CD14-positive monocyte (primary cell): ENCODE measurements around the gene TMEM95. TPM values are rescaled to one million over a fixed set of nuclear protein-coding genes. Genes with fewer than 3 reads are reported as not detected.

Experiments
- DNase-seq, 3 donors: peaks; one replicate each; pipeline ENCODE4 v3.0.0-alpha.2; 2011 to 2022
- H2AFZ ChIP-seq: 2 replicates; pipeline ENCODE4 v1.6.0; 2012; ENCODE audit warnings: mild to moderate bottlenecking, low read depth, low read length, inconsistent platforms; ENCODE audit not compliant: insufficient read depth, poor library complexity, severe bottlenecking
- H3K27ac ChIP-seq, 2 donors: 1 replicate in 1 of 2; 2 replicates in 1 of 2; pipeline ENCODE4 v1.5.1; 2012 to 2013; ENCODE audit warnings: low read length in 2 of 2, control low read depth in 1 of 2, inconsistent platforms in 1 of 2, low read depth in 1 of 2, mild to moderate bottlenecking in 1 of 2
- H3K27me3 ChIP-seq, 2 donors: one replicate each; pipeline versions ENCODE4 v1.6.0 to v1.6.1; 2011 to 2013; ENCODE audit warnings: low read length in 2 of 2; ENCODE audit not compliant: control insufficient read depth in 2 of 2, insufficient read depth in 2 of 2
- H3K36me3 ChIP-seq, 2 donors: replicated peaks in 1 of 2; 1 replicate in 1 of 2; 2 replicates in 1 of 2; pipeline versions ENCODE4 v1.5.1 to v1.6.1; 2012 to 2013; ENCODE audit warnings: low read length in 2 of 2, control low read depth in 1 of 2, inconsistent platforms in 1 of 2, mild to moderate bottlenecking in 1 of 2; ENCODE audit not compliant: insufficient read depth in 2 of 2, control insufficient read depth in 1 of 2
- H3K4me1 ChIP-seq, 2 donors: 1 replicate in 1 of 2; 2 replicates in 1 of 2; pipeline versions ENCODE4 v1.5.1 to v1.6.1; 2012 to 2013; ENCODE audit warnings: low read length in 2 of 2, control low read depth in 1 of 2, inconsistent platforms in 1 of 2, mild to moderate bottlenecking in 1 of 2, moderate library complexity in 1 of 2; ENCODE audit not compliant: insufficient read depth in 2 of 2, control insufficient read depth in 1 of 2
- H3K4me2 ChIP-seq: replicated peaks from 2 replicates; pipeline ENCODE3; 2012; ENCODE audit warnings: low read length, moderate library complexity, mild to moderate bottlenecking; ENCODE audit not compliant: poor library complexity, severe bottlenecking; ENCODE audit errors: extremely low read depth
- H3K4me3 ChIP-seq, 3 experiments: fragments of 200-600 bp in 1 of 3; sonication (generic) in 1 of 3; replicated peaks in 1 of 3; 1 replicate in 2 of 3; 2 replicates in 1 of 3; pipeline ENCODE4 v1.5.1; 2011 to 2013; ENCODE audit warnings: low read length in 3 of 3, mild to moderate bottlenecking in 3 of 3, control low read depth in 2 of 3, low read depth in 2 of 3, inconsistent platforms in 1 of 3, moderate library complexity in 1 of 3
- H3K79me2 ChIP-seq: 2 replicates; pipeline ENCODE4 v1.6.0; 2012; ENCODE audit warnings: mild to moderate bottlenecking, control low read depth, inconsistent platforms, low read length, moderate library complexity; ENCODE audit not compliant: insufficient read depth
- H3K9ac ChIP-seq: 2 replicates; pipeline ENCODE4 v1.6.0; 2017; ENCODE audit warnings: low read length, mild to moderate bottlenecking; ENCODE audit not compliant: insufficient read depth, poor library complexity, severe bottlenecking
- H3K9me3 ChIP-seq, 2 donors: replicated peaks in 1 of 2; 1 replicate in 1 of 2; 2 replicates in 1 of 2; pipeline versions ENCODE4 v1.5.1 to v1.6.1; 2012 to 2013; ENCODE audit warnings: low read length in 2 of 2, control low read depth in 1 of 2; ENCODE audit not compliant: control insufficient read depth in 1 of 2, insufficient read depth in 1 of 2
- H4K20me1 ChIP-seq: 2 replicates; pipeline ENCODE4 v1.6.0; 2012; ENCODE audit warnings: mild to moderate bottlenecking, low read length, control low read depth, moderate library complexity; ENCODE audit not compliant: insufficient read depth
- H3K27ac Mint-ChIP-seq, 7 donors: one replicate each; pipeline ENCODE4 v1.8.0; 2020; ENCODE audit warnings: mild to moderate bottlenecking in 7 of 7, mixed read lengths in 7 of 7, moderate library complexity in 6 of 7, inconsistent platforms in 2 of 7
- H3K27me3 Mint-ChIP-seq, 3 donors: one replicate each; pipeline ENCODE4 v1.8.0; 2021 to 2022; ENCODE audit warnings: low read depth in 3 of 3, mild to moderate bottlenecking in 3 of 3, mixed read lengths in 3 of 3, moderate library complexity in 3 of 3, inconsistent platforms in 1 of 3
- H3K36me3 Mint-ChIP-seq, 2 donors: one replicate each; pipeline ENCODE4 v1.8.0; 2020; ENCODE audit warnings: mixed read lengths in 2 of 2, inconsistent platforms in 1 of 2, mild to moderate bottlenecking in 1 of 2
- H3K4me1 Mint-ChIP-seq: one replicate; pipeline ENCODE4 v1.8.0; 2020; ENCODE audit warnings: mild to moderate bottlenecking, mixed read lengths
- H3K4me3 Mint-ChIP-seq, 2 donors: one replicate each; pipeline ENCODE4 v1.8.0; 2020; ENCODE audit warnings: mild to moderate bottlenecking in 2 of 2, mixed read lengths in 2 of 2, moderate library complexity in 1 of 2
- H3K9me3 Mint-ChIP-seq, 7 donors: one replicate each; pipeline ENCODE4 v1.8.0; 2020 to 2022; ENCODE audit warnings: mixed read lengths in 7 of 7, mild to moderate bottlenecking in 6 of 7, moderate library complexity in 6 of 7, inconsistent platforms in 2 of 7
- WGBS: methylation state at CpG from one replicate; pipeline ENCODE4 v1.1.5; 2013; ENCODE audit warnings: missing lambda C conversion rate; ENCODE audit not compliant: insufficient coverage; 5-methylcytosine and 5-hydroxymethylcytosine counted together
- intact Hi-C, 2 donors: fragments of 100-400 bp; cut with micrococcal nuclease; formaldehyde crosslinking; loops; one replicate each; pipeline versions ENCODE4 v1.15.0 to v1.15.1; 2023
- polyA plus RNA-seq, 3 donors: library from polyadenylated mRNA; depleted of rRNA in 1 of 3; unstranded in 2 of 3; stranded (reverse) in 1 of 3; fragments of 300-500 nt in 2 of 3; fragments of >200 nt in 1 of 3; fragmentation: Illumina TruSeq in 2 of 3; gene quantifications; 1 replicate in 2 of 3; 2 replicates in 1 of 3; pipeline ENCODE4 v1.2.3, GENCODE V29; 2012 to 2021
- TF ChIP-seq, protein P1 (sequence below): fragments of 200-600 bp; IDR thresholded peaks from one replicate; pipeline ENCODE4 v1.8.0; 2022; ENCODE audit warnings: antibody characterized with exemption, mild to moderate bottlenecking

The TMEM95 gene
- polyA plus RNA-seq, 3 donors: not detected

DNA sequence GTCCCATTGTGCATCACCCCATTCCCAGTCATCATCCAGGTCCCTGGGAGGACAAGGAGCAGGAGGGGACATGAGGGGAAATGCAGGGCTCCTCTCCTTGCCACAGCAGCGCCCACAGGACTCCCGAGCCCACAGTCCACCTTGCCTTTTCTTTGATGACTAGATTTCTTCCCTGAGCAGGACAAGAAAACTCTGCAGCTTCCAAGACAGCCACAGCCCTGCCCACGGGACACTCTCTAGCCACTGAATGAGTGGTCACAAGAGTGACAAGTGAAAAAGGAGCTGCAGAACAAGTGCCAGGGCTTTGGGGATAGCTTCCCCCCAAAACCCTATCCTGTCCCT is 30.5 kb upstream of the TMEM95 start:
- Histone ChIP-seq H2AFZ (no peak overlapping the region), H3K4me1 (peaks cover 12 to 14% of the 10 kb centered on the region in 2 donors), H3K79me2 (peaks cover 18% of the 10 kb centered on the region), H3K36me3 (peaks cover 60 to 71% of the 10 kb centered on the region in 2 donors), H3K4me3 (no peak overlapping the region), H3K9me3 (no peaks in the 10 kb centered on the region), H3K27ac (no peak overlapping the region), H4K20me1 (peaks cover 7% of the 10 kb centered on the region), H3K9ac (no peak overlapping the region), H3K27me3 (no peaks in the 10 kb centered on the region), H3K4me2 (no peak overlapping the region)
- Mint-ChIP-seq H3K4me3 (no peak overlapping the region), H3K4me1 (peaks cover 12% of the 10 kb centered on the region), H3K9me3 (no peaks in the 10 kb centered on the region), H3K27me3 (peaks cover 0 to 2% (median 0%) of the 10 kb centered on the region in 3 donors), H3K27ac (no peak overlapping the region), H3K36me3 (peaks cover 48 to 77% of the 10 kb centered on the region in 2 donors)
- no peak for DNase-seq
- TF ChIP-seq, protein P1, sequence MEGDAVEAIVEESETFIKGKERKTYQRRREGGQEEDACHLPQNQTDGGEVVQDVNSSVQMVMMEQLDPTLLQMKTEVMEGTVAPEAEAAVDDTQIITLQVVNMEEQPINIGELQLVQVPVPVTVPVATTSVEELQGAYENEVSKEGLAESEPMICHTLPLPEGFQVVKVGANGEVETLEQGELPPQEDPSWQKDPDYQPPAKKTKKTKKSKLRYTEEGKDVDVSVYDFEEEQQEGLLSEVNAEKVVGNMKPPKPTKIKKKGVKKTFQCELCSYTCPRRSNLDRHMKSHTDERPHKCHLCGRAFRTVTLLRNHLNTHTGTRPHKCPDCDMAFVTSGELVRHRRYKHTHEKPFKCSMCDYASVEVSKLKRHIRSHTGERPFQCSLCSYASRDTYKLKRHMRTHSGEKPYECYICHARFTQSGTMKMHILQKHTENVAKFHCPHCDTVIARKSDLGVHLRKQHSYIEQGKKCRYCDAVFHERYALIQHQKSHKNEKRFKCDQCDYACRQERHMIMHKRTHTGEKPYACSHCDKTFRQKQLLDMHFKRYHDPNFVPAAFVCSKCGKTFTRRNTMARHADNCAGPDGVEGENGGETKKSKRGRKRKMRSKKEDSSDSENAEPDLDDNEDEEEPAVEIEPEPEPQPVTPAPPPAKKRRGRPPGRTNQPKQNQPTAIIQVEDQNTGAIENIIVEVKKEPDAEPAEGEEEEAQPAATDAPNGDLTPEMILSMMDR: peak; percentile 63
- intact Hi-C loops: loop anchor here in 1 of 2 donors (10.0 kb wide), 1 partner anchor 250 kb away; the partner anchor contains the start of gene CD68
- whole genome bisulfite sequencing: 80% methylated on average over 1 of the region's 3 CpGs

DNA sequence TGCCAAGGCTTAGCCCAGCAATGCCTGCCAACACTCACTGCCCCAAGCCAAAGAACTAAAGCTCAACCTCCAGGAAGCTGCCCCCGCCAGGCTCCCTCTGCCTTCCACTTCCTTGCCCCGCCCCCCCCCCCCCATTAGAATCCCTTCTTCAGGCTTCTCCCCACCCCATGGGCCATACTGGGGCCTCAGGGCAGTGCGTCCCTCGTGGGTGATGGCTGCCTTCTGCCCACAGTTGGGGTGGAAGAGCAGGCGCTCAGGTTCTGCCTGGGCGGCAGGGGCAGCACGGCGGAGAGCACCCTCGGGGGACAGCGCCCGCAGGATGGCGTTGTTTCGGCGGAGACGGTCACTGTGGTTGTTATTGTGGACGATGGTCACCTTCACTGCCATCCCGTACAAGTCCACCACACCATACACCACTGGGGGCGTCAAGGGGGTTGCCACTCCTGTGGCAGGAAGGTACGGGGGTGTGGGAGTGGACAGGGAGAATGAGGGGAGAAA is 29.9 kb upstream of the TMEM95 start:
- Mint-ChIP-seq H3K27ac (peak overlapping the region in 1 of 7 donors; percentile 78), H3K9me3 (no peaks in the 10 kb centered on the region), H3K4me3 (no peak overlapping the region), H3K36me3 (peaks cover 48 to 70% of the 10 kb centered on the region in 2 donors), H3K27me3 (peaks cover 0 to 2% (median 0%) of the 10 kb centered on the region in 3 donors), H3K4me1 (peaks cover 16% of the 10 kb centered on the region)
- WGBS: 96% methylated on average over 8 of the region's 19 CpGs
- Histone ChIP-seq H3K27ac (no peak overlapping the region), H2AFZ (no peak overlapping the region), H4K20me1 (peaks cover 7% of the 10 kb centered on the region), H3K4me2 (no peak overlapping the region), H3K27me3 (no peaks in the 10 kb centered on the region), H3K4me1 (peaks cover 16 to 18% of the 10 kb centered on the region in 2 donors), H3K36me3 (peaks cover 59 to 67% of the 10 kb centered on the region in 2 donors), H3K79me2 (peaks cover 18% of the 10 kb centered on the region), H3K9ac (no peak overlapping the region), H3K4me3 (no peak overlapping the region), H3K9me3 (no peaks in the 10 kb centered on the region)
- intact Hi-C loops: loop anchor here in 1 of 2 donors (10.0 kb wide), 1 partner anchor 250 kb away; the partner anchor contains the start of gene CD68
- TF ChIP-seq, protein P1: no peak
- no peak for DNase-seq
